A549 (cell line): ENCODE data around the gene F11. TPM values are rescaled to one million over a fixed set of nuclear protein-coding genes. Genes with fewer than 3 reads are reported as not detected.

ENCODE experiments used
- ATAC-seq, 2 experiments: fragments of 200-7000 bp in 1 of 2; fragments of >200 bp in 1 of 2; cut with Nextera tagmentation in 1 of 2; cut with Tn5 transposase in 1 of 2; 3 replicates each; pipeline versions ENCODE4 v1.8.0 to v1.9.1; 2018 to 2020; ENCODE audit warnings: mild to moderate bottlenecking in 1 of 2, moderate library complexity in 1 of 2
- CTCF ChIA-PET: fragments of 300-600 bp; sonication (Branson Sonifier 250); formaldehyde crosslinking; extraction: SDS; loops from one replicate; lab custom pipeline; 2021; ENCODE audit warnings: antibody characterized with exemption, inconsistent platforms; lab: Yijun Ruan, JAX
- POLR2A ChIA-PET: fragments of 350-600 bp; formaldehyde crosslinking; extraction: SDS; loops from one replicate; lab custom pipeline; 2021; ENCODE audit warnings: antibody characterized with exemption, inconsistent platforms; lab: Yijun Ruan, JAX
- DNase-seq, 2 experiments: peaks; one replicate each; pipeline versions ENCODE4 v3.0.0 to v3.0.0-alpha.2; 2011 to 2016; ENCODE audit warnings: low read depth in 1 of 2, low spot score in 1 of 2
- FAIRE-seq: peaks from 2 replicates; lab custom pipeline; 2011; peaks lifted over from hg19 to GRCh38; lab: Jason Lieb, UNC
- H3K27ac ChIP-seq, 2 experiments: fragments of >200 bp; sonication (Bioruptor Twin); formaldehyde crosslinking; 3 replicates each; pipeline ENCODE4 v1.5.1; 2016 to 2017
- H3K4me1 ChIP-seq: fragments of >200 bp; sonication (Bioruptor Twin); formaldehyde crosslinking; 3 replicates; pipeline ENCODE4 v1.6.1; 2016
- H3K4me2 ChIP-seq: fragments of >200 bp; sonication (Bioruptor Twin); formaldehyde crosslinking; 3 replicates; pipeline ENCODE4 v1.6.1; 2016
- H3K4me3 ChIP-seq: fragments of >200 bp; sonication (Bioruptor Twin); formaldehyde crosslinking; 3 replicates; pipeline ENCODE4 v1.5.1; 2016
- H3K9me3 ChIP-seq: fragments of >200 bp; sonication (Bioruptor Twin); formaldehyde crosslinking; 3 replicates; pipeline ENCODE4 v1.6.1; 2016
- BHLHE40 ChIP-seq: IDR thresholded peaks from 2 replicates; pipeline ENCODE4 v1.6.1; 2012; ENCODE audit warnings: low read depth, low read length, inconsistent platforms
- CBX8 ChIP-seq: fragments of 200-600 bp; sonication (generic); IDR thresholded peaks from 2 replicates; pipeline ENCODE4 v1.6.1; 2016
- CEBPB ChIP-seq, 2 experiments: fragments of >200 bp in 1 of 2; sonication (Bioruptor Twin) in 1 of 2; formaldehyde crosslinking in 1 of 2; IDR thresholded peaks; 2 replicates each; pipeline ENCODE4 v1.6.1; 2012 to 2016
- CHD2 ChIP-seq: fragments of 150-350 bp; IDR thresholded peaks from 2 replicates; pipeline ENCODE4 v1.6.1; 2014; ENCODE audit warnings: low read length; ENCODE audit not compliant: partially characterized antibody
- EHMT2 ChIP-seq: fragments of 200-600 bp; sonication (generic); IDR thresholded peaks from 2 replicates; pipeline ENCODE4 v1.6.1; 2016; ENCODE audit warnings: antibody characterized with exemption, low read depth, mild to moderate bottlenecking, moderate library complexity
- EP300 ChIP-seq, 2 experiments: fragments of >200 bp; sonication (Bioruptor Twin); formaldehyde crosslinking; IDR thresholded peaks; 2 replicates in 1 of 2; 3 replicates in 1 of 2; pipeline ENCODE4 v1.6.1; 2016 to 2017
- FOSL2 ChIP-seq, 2 experiments: fragments of 450-650 bp in 1 of 2; fragments of >200 bp in 1 of 2; sonication (Bioruptor Twin) in 1 of 2; formaldehyde crosslinking; IDR thresholded peaks; 2 replicates each; pipeline versions ENCODE4 v1.5.0 to v1.6.1; 2016 to 2020; ENCODE audit warnings: mild to moderate bottlenecking in 1 of 2, moderate library complexity in 1 of 2
- FOXS1 ChIP-seq: fragments of 250-450 bp; sonication (Bioruptor Pico); IDR thresholded peaks from 2 replicates; pipeline ENCODE4 v1.5.0; 2020; ENCODE audit warnings: mild to moderate bottlenecking, moderate library complexity
- HDAC2 ChIP-seq: fragments of 200-600 bp; sonication (generic); IDR thresholded peaks from 2 replicates; pipeline ENCODE4 v1.6.1; 2016
- HEYL ChIP-seq: fragments of 250-450 bp; sonication (Bioruptor Pico); IDR thresholded peaks from 2 replicates; pipeline ENCODE4 v1.8.0; 2021; ENCODE audit warnings: mild to moderate bottlenecking, moderate library complexity
- HOXB13 ChIP-seq: fragments of 250-450 bp; sonication (Bioruptor Pico); IDR thresholded peaks from 2 replicates; pipeline ENCODE4 v1.5.0; 2020; ENCODE audit warnings: low read depth, mild to moderate bottlenecking, moderate library complexity
- MAFK ChIP-seq: fragments of 450-650 bp; IDR thresholded peaks from 2 replicates; pipeline ENCODE4 v1.6.1; 2014; ENCODE audit not compliant: partially characterized antibody
- MYC ChIP-seq: IDR thresholded peaks from 2 replicates; pipeline ENCODE4 v1.6.1; 2012; ENCODE audit warnings: mild to moderate bottlenecking, inconsistent platforms, low read length, improper control_type of control experiment, borderline replicate concordance
- NFE2L2 ChIP-seq: fragments of 150-350 bp; conservative IDR thresholded peaks from 2 replicates; pipeline ENCODE4 v1.6.1; 2014; ENCODE audit warnings: low read length
- NPAS2 ChIP-seq: fragments of 250-450 bp; sonication (Bioruptor Pico); IDR thresholded peaks from 2 replicates; pipeline ENCODE4 v1.8.0; 2022; ENCODE audit warnings: mild to moderate bottlenecking, moderate library complexity, borderline replicate concordance
- NR3C1 ChIP-seq: fragments of >200 bp; sonication (Bioruptor Twin); formaldehyde crosslinking; IDR thresholded peaks from 3 replicates; pipeline ENCODE4 v1.6.1; 2017
- PBX3 ChIP-seq: IDR thresholded peaks from 2 replicates; pipeline ENCODE4 v1.6.1; 2012
- PHF8 ChIP-seq: fragments of 200-600 bp; sonication (generic); IDR thresholded peaks from 2 replicates; pipeline ENCODE4 v1.6.1; 2016; ENCODE audit warnings: low read depth, mild to moderate bottlenecking, antibody characterized with exemption, moderate library complexity, borderline replicate concordance
- POLR2A ChIP-seq: IDR thresholded peaks from 2 replicates; pipeline ENCODE4 v1.6.1; 2012; ENCODE audit warnings: mild to moderate bottlenecking, low read length
- POLR2AphosphoS2 ChIP-seq: conservative IDR thresholded peaks from 2 replicates; pipeline ENCODE4 v1.6.1; 2012; ENCODE audit warnings: low read length, improper control_type of control experiment, inconsistent platforms
- RAD21 ChIP-seq, 2 experiments: fragments of >200 bp in 1 of 2; sonication (Bioruptor Twin) in 1 of 2; formaldehyde crosslinking in 1 of 2; IDR thresholded peaks in 1 of 2; conservative IDR thresholded peaks in 1 of 2; 2 replicates in 1 of 2; 3 replicates in 1 of 2; pipeline ENCODE4 v1.6.1; 2012 to 2018; ENCODE audit warnings: inconsistent platforms in 1 of 2
- RARB ChIP-seq: fragments of 250-450 bp; sonication (Bioruptor Pico); IDR thresholded peaks from 2 replicates; pipeline ENCODE4 v1.8.0; 2021; ENCODE audit warnings: mild to moderate bottlenecking, moderate library complexity
- RFX5 ChIP-seq: fragments of 450-650 bp; IDR thresholded peaks from 2 replicates; pipeline ENCODE4 v1.7.1; 2014; ENCODE audit warnings: antibody characterized with exemption, mild to moderate bottlenecking, moderate library complexity
- TP53 ChIP-seq: fragments of 250-450 bp; sonication (Bioruptor Pico); IDR thresholded peaks from 2 replicates; pipeline ENCODE4 v1.5.0; 2021; ENCODE audit warnings: mild to moderate bottlenecking, moderate library complexity
- USF2 ChIP-seq: fragments of 450-650 bp; IDR thresholded peaks from 2 replicates; pipeline ENCODE4 v1.6.1; 2014; ENCODE audit warnings: antibody characterized with exemption
- ZNF302 ChIP-seq: fragments of 250-450 bp; sonication (Bioruptor Pico); IDR thresholded peaks from 2 replicates; pipeline ENCODE4 v1.9.0; 2021; ENCODE audit warnings: inconsistent platforms, mild to moderate bottlenecking, moderate library complexity
- WGBS: methylation state at CpG from one replicate; pipeline ENCODE4 v1.1.6; 2017; ENCODE audit errors: missing lambda C conversion rate; 5-methylcytosine and 5-hydroxymethylcytosine counted together
- polyA plus RNA-seq, 4 experiments: library from polyadenylated mRNA; depleted of rRNA in 3 of 4; stranded (reverse); fragments of >200 nt; fragmentation: RNase III in 1 of 4; extraction: RNeasy Plus Mini Kit Qiagen cat#74134 plus additional on column Dnase treatment in 1 of 4; gene quantifications; 2 replicates in 3 of 4; 3 replicates in 1 of 4; pipeline ENCODE4 v1.2.3, GENCODE V29; 2011 to 2017
- TF ChIP-seq, protein P1 (sequence below): fragments of 250-450 bp; sonication (Bioruptor Pico); IDR thresholded peaks from 2 replicates; pipeline ENCODE4 v1.5.0; 2021; ENCODE audit warnings: mild to moderate bottlenecking, moderate library complexity, borderline replicate concordance
- TF ChIP-seq, protein P2 (sequence below): fragments of >200 bp; sonication (Bioruptor Twin); formaldehyde crosslinking; IDR thresholded peaks from 3 replicates; pipeline ENCODE4 v1.5.1; 2016

F11 gene
- polyA plus RNA-seq, 2 of the 4 experiments (the other 2 are of a cell fraction) = not detected

GRCh38 chr4:186291256-186291890 is 25.4 kb downstream of the F11 start:
- DNase-seq (no peak), ATAC-seq (no peak), FAIRE-seq (no peak)
- Histone ChIP-seq H3K27ac (no peak overlapping the region), H3K4me1 (no peaks in the 10 kb centered on the region), H3K4me2 (no peak overlapping the region), H3K9me3 (no peaks in the 10 kb centered on the region)
- 80% methylated on average over 9 of the region's 10 CpGs for WGBS
- TF ChIP-seq ZNF302 (CRISPR knock-in tag) (no peak), HDAC2 (no peak), USF2 (no peak), EHMT2 (no peak), CEBPB (IDR thresholded peaks at IDR 0.05) (no peak), FOSL2 (IDR thresholded peaks at IDR 0.05) (no peak), FOSL2 (CRISPR knock-in tag; IDR thresholded peaks at IDR 0.05) (no peak), NR3C1 (no peak), NPAS2 (CRISPR knock-in tag) (no peak), FOXS1 (CRISPR knock-in tag) (no peak), MAFK (no peak), HEYL (CRISPR knock-in tag) (no peak), CBX8 (no peak), RFX5 (no peak), NFE2L2 (no peak), TP53 (CRISPR knock-in tag) (no peak), RAD21 (conservative IDR thresholded peaks at IDR 0.05 in 1 of 2, IDR thresholded peaks at IDR 0.05 in 1 of 2) (no peak), POLR2AphosphoS2 (no peak)
- TF ChIP-seq, all 56 proteins: peak for 0
- ChIA-PET CTCF (interaction anchor here (0.8 kb wide), 1 partner anchor 14 kb away, joined by 3 read pairs; no protein-coding TSS in a partner anchor), POLR2A (no interaction called here)
- no peak overlapping the region for H3K4me3 ChIP-seq

- ChIA-PET POLR2A (no interaction called here), CTCF (no interaction called here)
- FAIRE-seq = no peak
- H3K9me3 ChIP-seq = no peaks in the 10 kb centered on the region
- DNase-seq = no peak
- TF ChIP-seq, protein P1, sequence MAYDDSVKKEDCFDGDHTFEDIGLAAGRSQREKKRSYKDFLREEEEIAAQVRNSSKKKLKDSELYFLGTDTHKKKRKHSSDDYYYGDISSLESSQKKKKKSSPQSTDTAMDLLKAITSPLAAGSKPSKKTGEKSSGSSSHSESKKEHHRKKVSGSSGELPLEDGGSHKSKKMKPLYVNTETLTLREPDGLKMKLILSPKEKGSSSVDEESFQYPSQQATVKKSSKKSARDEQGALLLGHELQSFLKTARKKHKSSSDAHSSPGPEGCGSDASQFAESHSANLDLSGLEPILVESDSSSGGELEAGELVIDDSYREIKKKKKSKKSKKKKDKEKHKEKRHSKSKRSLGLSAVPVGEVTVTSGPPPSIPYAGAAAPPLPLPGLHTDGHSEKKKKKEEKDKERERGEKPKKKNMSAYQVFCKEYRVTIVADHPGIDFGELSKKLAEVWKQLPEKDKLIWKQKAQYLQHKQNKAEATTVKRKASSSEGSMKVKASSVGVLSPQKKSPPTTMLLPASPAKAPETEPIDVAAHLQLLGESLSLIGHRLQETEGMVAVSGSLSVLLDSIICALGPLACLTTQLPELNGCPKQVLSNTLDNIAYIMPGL (CRISPR knock-in tag) = no peak
- no peak for TF ChIP-seq CHD2
- TF ChIP-seq PHF8 = no peak
- no peak for TF ChIP-seq PBX3
- TF ChIP-seq RARB (CRISPR knock-in tag) = no peak
- TF ChIP-seq EP300 (IDR thresholded peaks at IDR 0.05) = no peak
- no peak for TF ChIP-seq NPAS2 (CRISPR knock-in tag)
- TF ChIP-seq POLR2AphosphoS2 = no peak
- TF ChIP-seq MYC = no peak
- TF ChIP-seq BHLHE40 = no peak
- TF ChIP-seq NR3C1 = no peak
- TF ChIP-seq POLR2A = no peak
- TF ChIP-seq, protein P2, sequence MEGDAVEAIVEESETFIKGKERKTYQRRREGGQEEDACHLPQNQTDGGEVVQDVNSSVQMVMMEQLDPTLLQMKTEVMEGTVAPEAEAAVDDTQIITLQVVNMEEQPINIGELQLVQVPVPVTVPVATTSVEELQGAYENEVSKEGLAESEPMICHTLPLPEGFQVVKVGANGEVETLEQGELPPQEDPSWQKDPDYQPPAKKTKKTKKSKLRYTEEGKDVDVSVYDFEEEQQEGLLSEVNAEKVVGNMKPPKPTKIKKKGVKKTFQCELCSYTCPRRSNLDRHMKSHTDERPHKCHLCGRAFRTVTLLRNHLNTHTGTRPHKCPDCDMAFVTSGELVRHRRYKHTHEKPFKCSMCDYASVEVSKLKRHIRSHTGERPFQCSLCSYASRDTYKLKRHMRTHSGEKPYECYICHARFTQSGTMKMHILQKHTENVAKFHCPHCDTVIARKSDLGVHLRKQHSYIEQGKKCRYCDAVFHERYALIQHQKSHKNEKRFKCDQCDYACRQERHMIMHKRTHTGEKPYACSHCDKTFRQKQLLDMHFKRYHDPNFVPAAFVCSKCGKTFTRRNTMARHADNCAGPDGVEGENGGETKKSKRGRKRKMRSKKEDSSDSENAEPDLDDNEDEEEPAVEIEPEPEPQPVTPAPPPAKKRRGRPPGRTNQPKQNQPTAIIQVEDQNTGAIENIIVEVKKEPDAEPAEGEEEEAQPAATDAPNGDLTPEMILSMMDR = no peak
- TF ChIP-seq HOXB13 (CRISPR knock-in tag) = no peak
- H3K27ac ChIP-seq = no peak overlapping the region
- WGBS = 62% methylated on average over 9 of the region's 9 CpGs
- no peak for ATAC-seq
- no peak overlapping the region for H3K4me3 ChIP-seq
- no peaks in the 10 kb centered on the region for H3K4me1 ChIP-seq
- H3K4me2 ChIP-seq = no peak overlapping the region
Observed at GRCh38 chr4:186294160-186294559, 28.2 kb downstream of the F11 start.
